D721Med (cell line): ENCODE data around the gene KNSTRN.

Source experiments
- DNase-seq: peaks from one replicate; pipeline ENCODE4 v3.0.0; 2011; ENCODE audit warnings: low spot score; ENCODE audit not compliant: insufficient read length
- FAIRE-seq: peaks from 2 replicates; lab custom pipeline; 2011; peaks lifted over from hg19 to GRCh38; lab: Jason Lieb, UNC
- TF ChIP-seq, protein P1 (sequence below): IDR thresholded peaks from 2 replicates; pipeline ENCODE4 v1.5.1; 2012; ENCODE audit warnings: mild to moderate bottlenecking, control low read depth; ENCODE audit not compliant: insufficient read depth; ENCODE audit errors: missing control alignments

The KNSTRN gene

DNA sequence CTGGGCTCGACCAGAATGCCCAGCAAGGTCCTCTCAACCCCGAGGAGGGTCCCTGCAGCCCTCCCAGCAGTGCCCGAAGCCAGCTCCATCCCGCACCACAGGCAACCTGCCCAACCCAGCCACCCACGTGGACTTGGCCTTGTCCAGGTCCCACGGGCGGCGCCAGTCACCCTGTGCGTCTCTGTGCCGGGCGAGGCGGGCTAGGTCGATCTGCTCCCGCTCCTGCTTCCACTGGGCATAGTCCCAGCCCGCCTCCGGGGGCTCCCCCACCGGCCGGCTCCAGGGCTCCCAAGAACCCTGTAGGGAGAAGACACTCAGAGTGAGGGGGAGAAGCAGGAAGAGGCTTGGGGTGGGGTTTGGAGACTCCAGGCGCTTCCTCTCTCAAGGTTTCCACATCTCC, 44.9 kb upstream of the KNSTRN start:
- DNase-seq (no peak), FAIRE-seq (no peak)
- TF ChIP-seq, protein P1, sequence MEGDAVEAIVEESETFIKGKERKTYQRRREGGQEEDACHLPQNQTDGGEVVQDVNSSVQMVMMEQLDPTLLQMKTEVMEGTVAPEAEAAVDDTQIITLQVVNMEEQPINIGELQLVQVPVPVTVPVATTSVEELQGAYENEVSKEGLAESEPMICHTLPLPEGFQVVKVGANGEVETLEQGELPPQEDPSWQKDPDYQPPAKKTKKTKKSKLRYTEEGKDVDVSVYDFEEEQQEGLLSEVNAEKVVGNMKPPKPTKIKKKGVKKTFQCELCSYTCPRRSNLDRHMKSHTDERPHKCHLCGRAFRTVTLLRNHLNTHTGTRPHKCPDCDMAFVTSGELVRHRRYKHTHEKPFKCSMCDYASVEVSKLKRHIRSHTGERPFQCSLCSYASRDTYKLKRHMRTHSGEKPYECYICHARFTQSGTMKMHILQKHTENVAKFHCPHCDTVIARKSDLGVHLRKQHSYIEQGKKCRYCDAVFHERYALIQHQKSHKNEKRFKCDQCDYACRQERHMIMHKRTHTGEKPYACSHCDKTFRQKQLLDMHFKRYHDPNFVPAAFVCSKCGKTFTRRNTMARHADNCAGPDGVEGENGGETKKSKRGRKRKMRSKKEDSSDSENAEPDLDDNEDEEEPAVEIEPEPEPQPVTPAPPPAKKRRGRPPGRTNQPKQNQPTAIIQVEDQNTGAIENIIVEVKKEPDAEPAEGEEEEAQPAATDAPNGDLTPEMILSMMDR: no peak

DNA sequence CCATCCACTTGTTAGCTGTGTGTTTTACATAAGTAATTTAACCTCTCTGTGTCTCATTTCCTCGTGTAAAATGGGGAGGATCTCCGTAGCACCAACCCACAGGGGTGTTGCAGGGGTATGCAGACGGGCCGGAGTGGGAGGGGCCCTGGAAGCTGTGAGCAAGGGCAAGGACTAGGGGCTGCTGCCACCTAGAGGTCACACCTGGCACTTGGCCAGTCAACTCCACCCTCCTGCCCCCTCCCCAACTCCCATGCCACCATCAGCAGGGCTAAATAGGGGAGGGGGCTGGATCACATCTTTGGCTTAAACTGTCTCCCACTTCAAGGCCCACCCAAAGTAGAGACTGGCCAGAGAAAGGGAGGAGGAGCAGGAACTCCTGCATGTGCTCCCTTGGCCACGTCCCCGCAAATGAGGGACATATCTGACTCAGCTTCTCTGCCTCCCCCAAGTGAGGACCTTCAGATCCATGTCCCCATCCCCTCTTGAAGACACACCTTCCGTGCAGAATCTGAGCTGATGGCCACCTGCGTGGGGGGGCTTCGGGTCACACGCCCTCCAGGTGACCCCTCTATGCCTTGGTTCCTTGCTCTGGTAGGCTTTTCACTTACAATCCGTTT, 44.4 kb upstream of the KNSTRN start:
- TF ChIP-seq, protein P1: peak; percentile 75
- FAIRE-seq: no peak
- peak; percentile 97 for DNase-seq

DNA sequence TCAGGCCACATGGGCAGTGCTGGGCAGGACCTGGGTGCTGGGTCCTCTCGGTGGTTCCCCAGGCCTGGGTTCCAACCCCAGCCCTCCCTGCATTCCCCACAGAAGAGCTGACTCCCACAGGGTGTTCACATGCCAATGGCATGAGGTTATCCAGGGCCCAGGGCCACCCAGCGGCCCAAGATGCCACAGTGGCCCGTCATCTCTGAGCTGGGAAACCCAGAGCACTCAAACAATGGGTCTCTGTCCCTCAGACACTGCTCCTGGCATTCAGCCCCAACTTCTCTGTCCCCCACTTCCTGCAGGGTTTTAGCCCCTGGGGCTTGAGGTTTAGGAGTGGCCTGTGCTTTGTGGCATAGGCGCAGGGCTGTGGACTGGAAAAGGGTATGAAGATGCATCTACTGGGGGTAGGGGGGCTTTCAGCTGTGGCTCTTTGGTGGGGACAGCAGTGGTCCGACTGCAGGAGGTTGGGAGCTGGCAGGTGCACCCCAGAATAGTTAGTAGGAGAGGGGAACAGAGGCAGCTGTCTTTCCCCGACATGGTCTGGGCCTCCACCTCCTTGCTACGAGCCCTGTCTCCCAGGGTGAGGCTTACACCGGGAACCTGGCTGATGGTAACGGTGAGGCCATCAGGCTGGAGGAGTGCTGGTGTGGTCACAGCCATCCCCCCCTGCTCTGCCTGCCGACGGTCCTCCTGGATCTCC, 43.5 kb upstream of the KNSTRN start:
- DNase-seq (no peak), FAIRE-seq (no peak)
- TF ChIP-seq, protein P1: no peak

DNA sequence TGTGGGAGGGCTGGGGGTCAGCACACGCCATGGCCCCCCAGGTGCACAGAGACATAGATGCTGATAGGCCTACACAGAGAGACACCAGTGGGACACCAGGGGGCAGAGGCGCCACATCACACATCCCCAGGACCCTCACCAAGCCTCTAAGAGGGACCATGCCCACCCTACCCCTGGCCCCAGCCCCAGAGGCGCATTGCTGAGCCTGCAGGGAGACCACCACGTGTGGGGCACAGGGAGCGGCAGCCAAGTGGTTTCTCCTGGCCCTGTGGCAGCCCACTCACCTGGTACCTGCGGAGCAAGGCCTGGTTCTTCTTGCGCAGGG, 42.9 kb upstream of the KNSTRN start:
- no peak for DNase-seq
- FAIRE-seq: no peak
- TF ChIP-seq, protein P1: peak; percentile 30

DNA sequence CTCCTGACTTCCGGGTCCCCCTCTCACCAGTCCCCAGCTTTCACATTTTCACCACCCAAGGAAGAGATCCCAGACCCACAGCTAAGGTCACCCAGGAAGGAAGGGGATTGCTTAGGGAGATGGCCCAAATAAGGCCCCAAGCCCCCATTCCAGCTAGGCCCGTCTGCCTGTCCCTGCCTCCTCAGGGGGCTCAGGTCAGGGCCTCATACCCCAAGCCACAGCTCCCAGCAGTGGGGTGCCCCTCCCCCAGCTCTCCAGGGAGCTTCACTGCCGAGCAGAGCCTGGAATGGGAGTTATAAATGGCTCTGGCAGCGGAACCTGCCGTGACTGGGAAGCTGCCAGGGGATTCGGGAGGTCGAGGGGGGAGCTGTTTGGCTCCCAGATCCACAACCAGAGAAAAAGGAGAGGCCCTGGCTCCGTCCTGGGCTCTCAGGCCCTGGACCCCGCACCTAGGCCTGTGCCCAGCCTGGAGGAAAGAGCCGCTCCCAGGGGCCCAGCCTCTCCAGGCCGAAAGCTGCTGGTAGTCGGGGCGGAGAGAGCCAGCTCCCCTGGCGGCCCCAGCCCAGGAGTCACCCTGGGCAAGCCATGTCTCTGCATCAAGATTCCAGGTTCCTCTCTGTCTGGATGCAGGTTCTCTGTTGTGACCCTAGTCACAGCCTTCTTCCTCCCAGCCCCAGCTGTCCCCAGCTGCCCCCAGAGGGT, 42.3 kb upstream of the KNSTRN start:
- no peak for FAIRE-seq
- no peak for DNase-seq
- TF ChIP-seq, protein P1: no peak

DNA sequence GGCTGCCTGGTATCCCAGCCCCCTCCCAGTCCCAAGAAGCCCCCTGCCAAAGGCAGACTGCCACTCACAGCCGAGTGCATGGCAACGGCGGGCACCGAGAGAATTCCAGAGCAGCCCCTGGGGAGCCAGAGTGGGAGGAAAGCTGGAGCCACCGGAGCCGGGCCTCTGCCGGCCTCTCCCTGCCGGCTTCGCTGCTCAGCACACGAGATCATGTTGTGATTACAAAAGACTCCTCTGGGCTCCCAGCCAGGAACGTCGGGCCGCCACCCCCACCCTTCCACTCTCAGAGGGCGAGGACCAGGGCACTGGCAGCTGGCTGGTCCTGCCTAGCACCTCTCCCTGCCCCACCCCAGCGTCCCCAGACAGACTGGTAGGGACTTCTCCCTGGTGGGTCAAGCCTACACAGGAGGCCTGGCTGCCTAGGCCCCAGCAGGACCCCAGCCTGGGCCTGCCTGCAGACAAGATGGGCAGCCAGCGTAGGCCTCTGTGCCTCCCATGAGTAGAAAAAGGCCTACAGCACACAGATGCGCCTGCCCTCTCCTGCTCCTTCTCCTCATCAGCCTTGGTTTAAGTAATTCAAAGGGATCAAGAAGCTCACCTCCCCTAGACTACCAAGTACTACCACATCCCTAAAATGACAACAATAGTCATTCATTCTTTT, 41.7 kb upstream of the KNSTRN start, which contains the start of gene CCDC9B:
TSS of gene CCDC9B (minus strand) at position 200 of the 661 bp plus-strand sequence. CDS start at position 80, 120 bp downstream.
- TF ChIP-seq, protein P1: no peak
- FAIRE-seq: no peak
- no peak for DNase-seq
